Measurements from ENCODE around the gene SLC16A13. TPM values are rescaled to one million over a fixed set of nuclear protein-coding genes. Genes with fewer than 3 reads are reported as not detected.

The SLC16A13 gene
- total RNA-seq, 1 experiment from 2014 or later: 40.6 TPM

GRCh38 chr17:7004398-7005253 is 31.2 kb upstream of the SLC16A13 start:
- intact Hi-C loops (cut with micrococcal nuclease; ENCODE audit: unreplicated experiment): loop anchor here (1.0 to 2.0 kb wide), 3 partner anchors 90 to 338 kb away; no protein-coding TSS in a partner anchor
- H3K36me3 ChIP-seq (ENCODE audit: low read depth): peaks cover 24% of the 10 kb centered on the region
- TF ChIP-seq CTCF (conservative IDR thresholded peaks at IDR 0.05): peak; percentile 95
- TF ChIP-seq EZH2 (IDR thresholded peaks at IDR 0.05; ENCODE audit: low read depth): no peak
- H2AFZ ChIP-seq: no peak overlapping the region
- peak; percentile 49 to 73 for DNase-seq
- no peaks in the 10 kb centered on the region for H3K27me3 ChIP-seq (ENCODE audit: insufficient read depth, low read depth)
- no peak overlapping the region for H3K4me3 ChIP-seq
- peaks cover 28% of the 10 kb centered on the region for H4K20me1 ChIP-seq (ENCODE audit: insufficient read depth)
- H3K79me2 ChIP-seq (ENCODE audit: low read depth): peaks cover 36% of the 10 kb centered on the region
- no peaks in the 10 kb centered on the region for H3K4me1 ChIP-seq (replicated peaks; ENCODE audit: insufficient read depth)
- ChIA-PET CTCF (interaction anchor here (0.5 to 2.0 kb wide), 7 partner anchors 90 to 338 kb away, joined by 3 to 12 read pairs (median 4); partner anchors contain the start of gene SLC13A5), POLR2A (ENCODE audit: unreplicated experiment) (interaction anchor here (0.5 to 0.6 kb wide), 2 partner anchors 38 to 65 kb away, joined by 7 to 23 read pairs; no protein-coding TSS in a partner anchor)
- no peaks in the 10 kb centered on the region for H3K9me2 ChIP-seq (ENCODE audit: insufficient read depth)
- no peaks in the 10 kb centered on the region for H3K9me3 ChIP-seq (ENCODE audit: insufficient read depth, low read depth)
- H3K27ac ChIP-seq: no peak overlapping the region
- BruUV-seq (replicated peaks): no TSS peak
- peaks cover 31% of the 10 kb centered on the region for H3F3A ChIP-seq (ENCODE audit: insufficient read depth, low read depth)
- no peak overlapping the region for H3K4me2 ChIP-seq

GRCh38 chr17:7005716-7006115 is 30.1 kb upstream of the SLC16A13 start:
- CTCF ChIA-PET: interaction anchor here (0.6 to 2.0 kb wide), 6 partner anchors 92 to 1033 kb away, joined by 3 to 17 read pairs (median 4); no protein-coding TSS in a partner anchor
- POLR2A ChIA-PET (ENCODE audit: unreplicated experiment): no interaction called here
- peaks cover 47% of the 10 kb centered on the region for H3K79me2 ChIP-seq (ENCODE audit: low read depth)
- no peak overlapping the region for H2AFZ ChIP-seq
- H3F3A ChIP-seq (ENCODE audit: insufficient read depth, low read depth): peaks cover 31% of the 10 kb centered on the region
- H3K27me3 ChIP-seq (ENCODE audit: insufficient read depth, low read depth): no peaks in the 10 kb centered on the region
- no peaks in the 10 kb centered on the region for H3K9me2 ChIP-seq (ENCODE audit: insufficient read depth)
- intact Hi-C loops (cut with micrococcal nuclease; ENCODE audit: unreplicated experiment): loop anchor here (1.0 to 2.0 kb wide), 2 partner anchors 163 to 339 kb away; no protein-coding TSS in a partner anchor
- peaks cover 6% of the 10 kb centered on the region for H3K4me1 ChIP-seq (replicated peaks; ENCODE audit: insufficient read depth)
- no TSS peak for BruUV-seq (replicated peaks)
- peaks cover 32% of the 10 kb centered on the region for H4K20me1 ChIP-seq (ENCODE audit: insufficient read depth)
- TF ChIP-seq EZH2 (IDR thresholded peaks at IDR 0.05; ENCODE audit: low read depth) (no peak), CTCF (conservative IDR thresholded peaks at IDR 0.05) (no peak)
- H3K4me3 ChIP-seq: no peak overlapping the region
- H3K9me3 ChIP-seq (ENCODE audit: insufficient read depth, low read depth): no peaks in the 10 kb centered on the region
- no peak overlapping the region for H3K4me2 ChIP-seq
- peaks cover 24% of the 10 kb centered on the region for H3K36me3 ChIP-seq (ENCODE audit: low read depth)
- DNase-seq: no peak
- no peak overlapping the region for H3K27ac ChIP-seq

- H3F3A ChIP-seq (ENCODE audit: insufficient read depth, low read depth): peaks cover 31% of the 10 kb centered on the region
- no peak overlapping the region for H3K4me2 ChIP-seq
- H3K9me3 ChIP-seq (ENCODE audit: insufficient read depth, low read depth): no peaks in the 10 kb centered on the region
- TF ChIP-seq CTCF (conservative IDR thresholded peaks at IDR 0.05) (no peak), EZH2 (IDR thresholded peaks at IDR 0.05; ENCODE audit: low read depth) (no peak)
- no TSS peak for BruUV-seq (replicated peaks)
- DNase-seq: no peak
- peaks cover 13% of the 10 kb centered on the region for H3K36me3 ChIP-seq (ENCODE audit: low read depth)
- CTCF ChIA-PET: interaction anchor here (0.6 kb wide), 1 partner anchor 343 kb away, joined by 11 read pairs; no protein-coding TSS in a partner anchor
- H3K4me3 ChIP-seq: no peak overlapping the region
- H3K79me2 ChIP-seq (ENCODE audit: low read depth): peaks cover 61% of the 10 kb centered on the region
- intact Hi-C loops (cut with micrococcal nuclease; ENCODE audit: unreplicated experiment): no loop called here
- no peaks in the 10 kb centered on the region for H3K27me3 ChIP-seq (ENCODE audit: insufficient read depth, low read depth)
- no peak overlapping the region for H3K27ac ChIP-seq
- peaks cover 15% of the 10 kb centered on the region for H3K4me1 ChIP-seq (replicated peaks; ENCODE audit: insufficient read depth)
- no peaks in the 10 kb centered on the region for H3K9me2 ChIP-seq (ENCODE audit: insufficient read depth)
- H4K20me1 ChIP-seq (ENCODE audit: insufficient read depth): peaks cover 35% of the 10 kb centered on the region
- POLR2A ChIA-PET (ENCODE audit: unreplicated experiment): no interaction called here
- no peak overlapping the region for H2AFZ ChIP-seq
Observed at GRCh38 chr17:7007143-7007542, 28.7 kb upstream of the SLC16A13 start.

Data from PC-9 (cell line).